ENCODE measurements around the gene PCBP3. TPM values are rescaled to one million over a fixed set of nuclear protein-coding genes. Genes with fewer than 3 reads are reported as not detected.

PCBP3 gene
- total and polyA plus RNA-seq, 2 donors (not counting 3 experiments of a cell fraction or from before 2014, with no cell fraction given): 0.06 to 1.1 TPM

DNA sequence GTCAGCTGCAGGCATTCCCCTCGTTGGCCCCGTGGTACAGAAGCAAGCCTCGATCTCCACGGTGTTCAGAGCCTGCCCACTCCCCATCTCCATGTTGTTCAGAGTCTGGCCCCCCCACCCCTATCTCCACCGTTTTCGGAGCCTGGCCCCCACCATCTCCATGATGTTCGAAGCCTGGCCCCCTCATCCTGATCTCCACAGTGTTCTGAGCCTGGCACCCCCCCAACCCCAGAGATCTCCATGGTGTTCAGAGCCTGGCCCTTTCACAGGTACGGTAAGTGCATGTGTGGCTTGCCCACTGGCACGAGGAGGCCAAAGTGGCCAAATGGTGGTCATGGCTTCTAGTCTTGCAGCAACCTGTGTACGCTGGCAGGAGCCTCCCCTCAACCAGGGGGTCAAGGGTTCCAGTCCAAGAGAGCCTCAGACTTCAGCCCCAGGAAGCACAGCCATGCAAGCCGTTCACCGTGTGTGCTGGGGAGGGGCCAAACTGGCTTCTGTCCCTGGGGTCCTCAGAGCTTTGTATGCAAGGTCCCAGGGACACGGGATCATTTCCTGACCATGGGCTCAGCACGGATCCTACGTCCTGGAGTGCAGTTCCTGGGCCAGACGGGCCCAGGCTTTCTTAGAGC lies 13.3 kb upstream of the PCBP3 start:
- H3K9ac ChIP-seq (replicated peaks; ENCODE audit: extremely low read depth, insufficient read depth, low read length): no peak overlapping the region
- no TSS peak for BruUV-seq (replicated peaks)
- H3K4me2 ChIP-seq (ENCODE audit: insufficient read depth, low read length): no peak overlapping the region
- H3K4me1 ChIP-seq (ENCODE audit: control insufficient read depth, extremely low read depth, insufficient read depth, low read length): no peaks in the 10 kb centered on the region
- ChIA-PET CTCF (no interaction called here), POLR2A (no interaction called here)
- H3K36me3 ChIP-seq (ENCODE audit: control insufficient read depth in 2 of 2, extremely low read depth in 1 of 2, insufficient read depth in 2 of 2, low read length in 2 of 2): no peaks in the 10 kb centered on the region
- no peaks in the 10 kb centered on the region for H3K9me3 ChIP-seq (replicated peaks; ENCODE audit: control insufficient read depth, insufficient read depth, low read length)
- intact Hi-C loops (cut with micrococcal nuclease): no loop called here
- no peak for DNase-seq (ENCODE audit: low read depth, low spot score)
- H2AFZ ChIP-seq (ENCODE audit: low read depth, low read length): no peak overlapping the region
- H3K79me2 ChIP-seq (ENCODE audit: control insufficient read depth, insufficient read depth, low read length): no peaks in the 10 kb centered on the region
- FAIRE-seq: no peak
- TF ChIP-seq GATA2 (IDR thresholded peaks at IDR 0.05; ENCODE audit: insufficient read depth, insufficient read length, low read depth, low read length) (no peak), EZH2 (IDR thresholded peaks at IDR 0.05; ENCODE audit: borderline replicate concordance, low read depth, low read length, severe bottlenecking) (no peak), MAX (IDR thresholded peaks at IDR 0.05; ENCODE audit: insufficient read depth, insufficient read length) (no peak)
- H3K4me3 ChIP-seq (replicated peaks in 1 of 3; ENCODE audit: insufficient read depth in 1 of 3, low read depth in 1 of 3, low read length in 3 of 3): no peak overlapping the region
- H3K27ac ChIP-seq (ENCODE audit: insufficient read depth, low read depth, low read length): no peak overlapping the region
- dilution Hi-C loops (cut with MboI; ENCODE audit: extremely low pct_ligation_motif_present, low sequenced_read_pairs): no loop called here
- no peaks in the 10 kb centered on the region for H3K27me3 ChIP-seq (ENCODE audit: control insufficient read depth in 2 of 2, insufficient read depth in 2 of 2, low read length in 2 of 2)
- no peaks in the 10 kb centered on the region for H4K20me1 ChIP-seq (replicated peaks; ENCODE audit: control insufficient read depth, extremely low read depth, insufficient read depth, low read length)
- no peaks in the 10 kb centered on the region for H3K9me1 ChIP-seq (replicated peaks; ENCODE audit: control insufficient read depth, extremely low read depth, insufficient read depth, low read length)

- Histone ChIP-seq H3K9ac (replicated peaks; ENCODE audit: extremely low read depth, insufficient read depth, low read length) (no peak overlapping the region), H2AFZ (ENCODE audit: low read depth, low read length) (no peak overlapping the region), H3K36me3 (ENCODE audit: control insufficient read depth in 2 of 2, extremely low read depth in 1 of 2, insufficient read depth in 2 of 2, low read length in 2 of 2) (no peaks in the 10 kb centered on the region), H3K9me3 (replicated peaks; ENCODE audit: control insufficient read depth, insufficient read depth, low read length) (no peaks in the 10 kb centered on the region), H3K9me1 (replicated peaks; ENCODE audit: control insufficient read depth, extremely low read depth, insufficient read depth, low read length) (no peaks in the 10 kb centered on the region), H3K79me2 (ENCODE audit: control insufficient read depth, insufficient read depth, low read length) (no peaks in the 10 kb centered on the region), H3K4me2 (ENCODE audit: insufficient read depth, low read length) (no peak overlapping the region), H3K27ac (ENCODE audit: insufficient read depth, low read depth, low read length) (no peak overlapping the region), H3K27me3 (ENCODE audit: control insufficient read depth in 2 of 2, insufficient read depth in 2 of 2, low read length in 2 of 2) (no peaks in the 10 kb centered on the region), H3K4me3 (replicated peaks in 1 of 3; ENCODE audit: insufficient read depth in 1 of 3, low read depth in 1 of 3, low read length in 3 of 3) (no peak overlapping the region), H3K4me1 (ENCODE audit: control insufficient read depth, extremely low read depth, insufficient read depth, low read length) (no peaks in the 10 kb centered on the region), H4K20me1 (replicated peaks; ENCODE audit: control insufficient read depth, extremely low read depth, insufficient read depth, low read length) (no peaks in the 10 kb centered on the region)
- BruUV-seq (replicated peaks): no TSS peak
- no peak for DNase-seq (ENCODE audit: low read depth, low spot score)
- intact Hi-C loops (cut with micrococcal nuclease): no loop called here
- TF ChIP-seq FOS (IDR thresholded peaks at IDR 0.05; ENCODE audit: borderline replicate concordance, insufficient read depth, low read length): no peak
- no peak for TF ChIP-seq CTCF (IDR thresholded peaks at IDR 0.05; ENCODE audit: extremely low read depth in 1 of 2, insufficient read depth in 1 of 2, low read depth in 1 of 2, low read length in 2 of 2)
- ChIA-PET POLR2A (no interaction called here), CTCF (no interaction called here)
- dilution Hi-C loops (cut with MboI; ENCODE audit: extremely low pct_ligation_motif_present, low sequenced_read_pairs): no loop called here
- no peak for FAIRE-seq
These were observed 12.6 kb upstream of the PCBP3 start for GRCh38 chr21:45630876-45631275.

Data from endothelial cell of umbilical vein (primary cell).